OCI-LY7 (cell line): ENCODE data around the gene CPTP. TPM values are rescaled to one million over a fixed set of nuclear protein-coding genes. Genes with fewer than 3 reads are reported as not detected.

Experiments
- BruUV-seq: library from RNA; stranded (reverse); fragments of 400-500 nt; replicated peaks from 2 replicates; lab custom pipeline; 2021; lab: Mats Ljungman, UMichigan
- CTCF ChIA-PET: fragments of 300-600 bp; sonication (Branson Sonifier 250); formaldehyde crosslinking; loops from one replicate; lab custom pipeline; 2022; ENCODE audit warnings: antibody characterized with exemption; ENCODE audit not compliant: unreplicated experiment; lab: Charles Lee
- POLR2A ChIA-PET: fragments of 300-600 bp; sonication (Branson Sonifier 250); formaldehyde crosslinking; loops from one replicate; lab custom pipeline; 2022; ENCODE audit warnings: antibody characterized with exemption; lab: Charles Lee
- DNase-seq: peaks from one replicate; pipeline ENCODE4 v3.0.0-alpha.2; 2015; ENCODE audit warnings: low spot score
- H2AFZ ChIP-seq: fragments of 200-600 bp; sonication (generic), shearing (Covaris generic); 2 replicates; pipeline ENCODE4 v1.6.1; 2014; ENCODE audit warnings: mild to moderate bottlenecking, antibody characterized with exemption, low read length, moderate library complexity
- H3K27ac ChIP-seq: fragments of 200-600 bp; sonication (generic); 2 replicates; pipeline ENCODE4 v1.5.1; 2014; ENCODE audit warnings: mixed run types, low read depth, mild to moderate bottlenecking, moderate library complexity, low read length, inconsistent platforms; ENCODE audit not compliant: poor library complexity, severe bottlenecking
- H3K36me3 ChIP-seq: fragments of 200-600 bp; sonication (generic); 2 replicates; pipeline ENCODE4 v1.6.1; 2014; ENCODE audit warnings: mild to moderate bottlenecking, antibody characterized with exemption, low read length, moderate library complexity, mixed read lengths; ENCODE audit not compliant: insufficient read depth
- H3K4me1 ChIP-seq: fragments of 200-600 bp; sonication (generic); 2 replicates; pipeline ENCODE4 v1.5.1; 2014; ENCODE audit warnings: mild to moderate bottlenecking, low read length; ENCODE audit not compliant: insufficient read depth, poor library complexity, severe bottlenecking
- H3K4me2 ChIP-seq: fragments of 200-600 bp; sonication (generic); 2 replicates; pipeline ENCODE4 v1.6.1; 2014; ENCODE audit warnings: mild to moderate bottlenecking, low read length
- H3K4me3 ChIP-seq: fragments of 200-600 bp; sonication (generic); 2 replicates; pipeline ENCODE4 v1.5.1; 2014; ENCODE audit warnings: mild to moderate bottlenecking, low read depth, low read length; ENCODE audit not compliant: poor library complexity, severe bottlenecking
- H3K79me2 ChIP-seq: fragments of 200-600 bp; sonication (generic); 2 replicates; pipeline ENCODE4 v1.6.1; 2016; ENCODE audit warnings: low read depth, mild to moderate bottlenecking, low read length, moderate library complexity, mixed read lengths; ENCODE audit not compliant: insufficient read depth
- H3K9me2 ChIP-seq: fragments of 200-600 bp; sonication (generic); 2 replicates; pipeline ENCODE4 v1.6.1; 2016; ENCODE audit warnings: mild to moderate bottlenecking, low read length, mixed read lengths; ENCODE audit not compliant: insufficient read depth
- H3K9me3 ChIP-seq: fragments of 200-600 bp; sonication (generic); 2 replicates; pipeline ENCODE4 v1.6.1; 2014; ENCODE audit warnings: mild to moderate bottlenecking, mixed run types, low read length, mixed read lengths
- H4K20me1 ChIP-seq: fragments of 200-600 bp; sonication (generic); 2 replicates; pipeline ENCODE4 v1.6.1; 2014; ENCODE audit warnings: mild to moderate bottlenecking, antibody characterized with exemption, low read length, moderate library complexity, mixed read lengths; ENCODE audit not compliant: insufficient read depth
- EZH2phosphoT487 ChIP-seq: fragments of 200-600 bp; sonication (generic); IDR thresholded peaks from 2 replicates; pipeline ENCODE4 v1.6.1; 2018; ENCODE audit warnings: low read depth, borderline replicate concordance, mild to moderate bottlenecking, mixed run types, antibody characterized with exemption, low read length, moderate library complexity, mixed read lengths
- intact Hi-C: fragments of 100-400 bp; cut with micrococcal nuclease; formaldehyde crosslinking; loops from one replicate; pipeline ENCODE4 v1.10.0; 2022; ENCODE audit not compliant: unreplicated experiment
- total RNA-seq, 2 experiments: library from RNA; depleted of rRNA in 1 of 2; stranded (reverse); fragments of >200 nt in 1 of 2; shearing (Covaris generic) in 1 of 2; gene quantifications; 2 replicates each; pipeline ENCODE4 v1.2.3, GENCODE V29; 2014 to 2022
- TF ChIP-seq, protein P1 (sequence below): fragments of 200-600 bp; sonication (generic); conservative IDR thresholded peaks from 2 replicates; pipeline ENCODE4 v1.5.1; 2014; ENCODE audit warnings: mild to moderate bottlenecking, antibody characterized with exemption, low read length, moderate library complexity, mixed read lengths

Gene CPTP
- total RNA-seq, 2 experiments from 2014 or later, result 16.6 to 20.6 TPM

DNA sequence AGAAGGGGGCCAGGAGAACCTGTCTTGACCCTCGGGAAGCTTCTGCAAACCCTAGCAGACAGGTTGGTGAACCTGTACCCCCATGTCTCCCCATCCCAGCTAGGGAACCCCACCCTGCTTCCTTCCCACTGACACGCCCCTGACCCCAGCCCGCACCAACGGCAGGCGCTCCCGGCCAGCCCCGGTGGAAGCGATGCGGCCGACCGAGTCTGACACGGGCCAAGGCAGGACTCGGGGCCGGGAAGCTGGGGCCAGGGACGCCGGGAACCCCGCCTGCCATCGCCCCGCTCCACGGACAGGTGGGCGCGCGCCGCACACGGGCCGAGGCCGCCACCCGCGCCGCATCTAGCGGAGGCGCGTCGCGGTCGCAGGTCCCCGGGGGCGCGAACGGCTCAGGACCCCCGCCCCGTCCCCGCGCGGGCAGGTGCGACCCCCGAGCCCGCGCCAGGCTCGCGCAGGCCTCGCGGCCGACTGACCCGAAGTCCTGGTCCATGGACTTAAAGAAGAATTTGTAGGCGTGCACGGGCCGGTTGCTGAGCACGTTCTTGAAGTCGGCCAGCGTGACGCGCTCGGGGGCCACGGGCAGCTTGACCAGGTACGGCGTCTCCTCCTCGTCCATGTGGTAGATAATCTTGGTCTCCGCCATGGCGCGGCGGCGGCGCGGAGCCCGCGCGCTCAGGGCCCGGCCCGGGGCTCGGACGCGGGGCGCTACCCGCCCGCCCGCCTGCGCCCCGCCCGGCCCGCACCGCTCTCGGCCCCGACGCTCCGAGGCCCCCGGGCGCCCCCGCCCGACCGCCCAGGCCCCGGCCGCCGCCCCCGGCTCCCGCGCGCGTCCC is 24.0 kb downstream of the CPTP start:
- Histone ChIP-seq H3K4me3 (peak overlapping the region; percentile 74), H4K20me1 (no peaks in the 10 kb centered on the region; the same call in 1 of the 2 replicates), H3K4me1 (peaks cover 31% of the 10 kb centered on the region), H2AFZ (no peak overlapping the region), H3K9me3 (no peaks in the 10 kb centered on the region), H3K4me2 (peak overlapping the region; percentile 80), H3K9me2 (no peaks in the 10 kb centered on the region), H3K79me2 (no peaks in the 10 kb centered on the region), H3K36me3 (no peaks in the 10 kb centered on the region), H3K27ac (no peak overlapping the region)
- CTCF ChIA-PET, result interaction anchor here (0.6 kb wide), 1 partner anchor 240 kb away, joined by 5 read pairs; no protein-coding TSS in a partner anchor
- BruUV-seq, result no TSS peak
- no peak for TF ChIP-seq EZH2phosphoT487
- TF ChIP-seq, protein P1, sequence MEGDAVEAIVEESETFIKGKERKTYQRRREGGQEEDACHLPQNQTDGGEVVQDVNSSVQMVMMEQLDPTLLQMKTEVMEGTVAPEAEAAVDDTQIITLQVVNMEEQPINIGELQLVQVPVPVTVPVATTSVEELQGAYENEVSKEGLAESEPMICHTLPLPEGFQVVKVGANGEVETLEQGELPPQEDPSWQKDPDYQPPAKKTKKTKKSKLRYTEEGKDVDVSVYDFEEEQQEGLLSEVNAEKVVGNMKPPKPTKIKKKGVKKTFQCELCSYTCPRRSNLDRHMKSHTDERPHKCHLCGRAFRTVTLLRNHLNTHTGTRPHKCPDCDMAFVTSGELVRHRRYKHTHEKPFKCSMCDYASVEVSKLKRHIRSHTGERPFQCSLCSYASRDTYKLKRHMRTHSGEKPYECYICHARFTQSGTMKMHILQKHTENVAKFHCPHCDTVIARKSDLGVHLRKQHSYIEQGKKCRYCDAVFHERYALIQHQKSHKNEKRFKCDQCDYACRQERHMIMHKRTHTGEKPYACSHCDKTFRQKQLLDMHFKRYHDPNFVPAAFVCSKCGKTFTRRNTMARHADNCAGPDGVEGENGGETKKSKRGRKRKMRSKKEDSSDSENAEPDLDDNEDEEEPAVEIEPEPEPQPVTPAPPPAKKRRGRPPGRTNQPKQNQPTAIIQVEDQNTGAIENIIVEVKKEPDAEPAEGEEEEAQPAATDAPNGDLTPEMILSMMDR, result no peak
- DNase-seq, result no peak
- POLR2A ChIA-PET, result no interaction called here
- intact Hi-C loops, result loop anchor here (1.0 to 5.0 kb wide), 3 partner anchors 24 to 114 kb away; partner anchors contain the start of gene PUSL1

DNA sequence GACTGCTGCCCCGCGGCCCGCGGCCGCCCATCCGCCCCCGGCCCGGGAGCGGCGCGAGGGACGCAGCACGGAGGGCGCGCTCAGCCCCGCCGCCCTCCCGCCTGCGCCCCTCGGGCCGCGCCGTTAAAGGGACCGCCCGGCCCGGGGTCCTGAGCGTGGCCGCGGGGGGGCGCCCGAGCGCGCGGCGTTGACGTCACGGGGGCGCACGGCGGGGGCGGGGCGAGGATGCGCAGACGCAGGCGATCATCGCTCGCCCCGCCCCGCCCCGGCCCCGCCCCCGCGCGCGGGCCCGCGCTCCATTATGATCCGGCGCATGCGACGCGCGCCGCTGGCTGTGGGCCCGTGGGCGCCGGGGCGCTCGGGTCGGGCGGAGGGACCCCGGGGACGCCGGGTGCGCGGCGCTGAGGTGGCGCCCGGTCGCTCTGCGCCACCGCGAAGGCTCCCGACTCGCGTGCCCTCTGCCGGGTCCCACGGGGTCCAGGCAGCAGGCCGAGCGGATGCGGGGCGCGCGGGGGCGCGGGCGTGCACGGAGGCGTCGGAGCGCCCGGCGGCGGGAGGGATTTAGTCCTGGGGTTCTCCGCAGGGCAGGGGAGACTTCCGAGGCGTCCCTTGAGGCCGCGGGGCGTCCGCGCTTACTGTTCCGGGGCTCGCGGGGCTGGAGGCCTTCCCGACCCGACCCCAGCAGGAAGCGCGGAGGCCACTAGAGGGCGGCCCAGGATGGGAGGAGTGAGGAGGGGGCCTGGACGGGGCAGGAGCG is 24.8 kb downstream of the CPTP start, which contains the start of gene DVL1:
TSS of gene DVL1 (minus strand) at position 163 of the 757 bp plus-strand sequence. CDS start 353 bp downstream, outside the sequence.
- Histone ChIP-seq H3K4me2 (peak within 1 kb of the TSS; percentile 80), H3K79me2 (no peaks in the 10 kb centered on the region), H3K36me3 (no peaks in the 10 kb centered on the region), H3K4me1 (peaks cover 31% of the 10 kb centered on the region), H3K9me2 (no peaks in the 10 kb centered on the region), H3K9me3 (no peaks in the 10 kb centered on the region), H3K4me3 (peak within 1 kb of the TSS; percentile 78), H3K27ac (peak within 1 kb of the TSS; percentile 64), H4K20me1 (no peaks in the 10 kb centered on the region), H2AFZ (0 out of 2 replicates have a peak within 1 kb of the TSS, but pooled peaks have one; percentile 45)
- ChIA-PET POLR2A (no interaction called here), CTCF (interaction anchor here (0.6 kb wide), 1 partner anchor 240 kb away, joined by 5 read pairs; no protein-coding TSS in a partner anchor)
- no TSS peak for BruUV-seq
- intact Hi-C loops, result loop anchor here (1.0 to 5.0 kb wide), 3 partner anchors 23 to 113 kb away; partner anchors contain the start of gene PUSL1
- no peak for TF ChIP-seq EZH2phosphoT487
- TF ChIP-seq, protein P1, result peak; percentile 60
- peak; percentile 80 for DNase-seq
